IMR-90 (cell line): ENCODE results near the gene TSTD1. TPM values are rescaled to one million over a fixed set of nuclear protein-coding genes. Genes with fewer than 3 reads are reported as not detected.

Experiments
- ATAC-seq: fragments of 200-7000 bp; cut with Tn5 transposase; 2 replicates; pipeline ENCODE4 v1.9.1; 2020; ENCODE audit warnings: low read depth, mild to moderate bottlenecking, moderate library complexity
- BruUV-seq: library from RNA; stranded (reverse); fragments of 400-500 nt; replicated peaks from 2 replicates; lab custom pipeline; 2021; lab: Mats Ljungman, UMichigan
- CTCF ChIA-PET: fragments of 300-600 bp; formaldehyde crosslinking; extraction: SDS; loops from one replicate; lab custom pipeline; 2021; ENCODE audit warnings: antibody characterized with exemption; lab: Yijun Ruan, JAX
- POLR2A ChIA-PET: fragments of 300-600 bp; sonication (Branson Sonifier 250); formaldehyde crosslinking; loops from one replicate; lab custom pipeline; 2022; ENCODE audit warnings: antibody characterized with exemption; ENCODE audit not compliant: unreplicated experiment; lab: Charles Lee
- DNase-seq: peaks from one replicate; pipeline ENCODE4 v3.0.0; 2013
- H2AFZ ChIP-seq: replicated peaks from 2 replicates; pipeline ENCODE3; 2013; ENCODE audit warnings: low read length, mild to moderate bottlenecking; ENCODE audit not compliant: poor library complexity
- H2AK5ac ChIP-seq: 2 replicates; pipeline ENCODE4 v1.6.1; 2013; ENCODE audit warnings: low read depth, low read length, inconsistent platforms
- H2AK9ac ChIP-seq: replicated peaks from 2 replicates; pipeline ENCODE3; 2013; ENCODE audit warnings: mild to moderate bottlenecking, low read depth, low read length, moderate library complexity; ENCODE audit not compliant: poor library complexity
- H2BK120ac ChIP-seq: 2 replicates; pipeline ENCODE4 v1.6.1; 2013; ENCODE audit warnings: low read depth, low read length, inconsistent platforms
- H2BK15ac ChIP-seq: 3 replicates; pipeline ENCODE4 v1.6.1; 2013; ENCODE audit warnings: low read depth, low read length, inconsistent platforms
- H2BK20ac ChIP-seq: 2 replicates; pipeline ENCODE4 v1.6.1; 2013; ENCODE audit warnings: low read depth, mild to moderate bottlenecking, inconsistent platforms, low read length, moderate library complexity
- H2BK5ac ChIP-seq: 2 replicates; pipeline ENCODE4 v1.6.1; 2013; ENCODE audit warnings: mild to moderate bottlenecking, low read depth, low read length, inconsistent platforms; ENCODE audit not compliant: poor library complexity, severe bottlenecking
- H3K14ac ChIP-seq: replicated peaks from 2 replicates; pipeline ENCODE4 v1.6.1; 2013; ENCODE audit warnings: low read depth, low read length, inconsistent platforms
- H3K18ac ChIP-seq: 2 replicates; pipeline ENCODE4 v1.6.1; 2013; ENCODE audit warnings: low read depth, low read length, control low read depth
- H3K23ac ChIP-seq: 2 replicates; pipeline ENCODE4 v1.6.1; 2013; ENCODE audit warnings: low read depth, low read length, inconsistent platforms
- H3K27ac ChIP-seq: 2 replicates; pipeline ENCODE4 v1.5.1; 2013; ENCODE audit warnings: mild to moderate bottlenecking, control low read depth, low read length; ENCODE audit not compliant: insufficient read depth
- H3K27me3 ChIP-seq: 2 replicates; pipeline ENCODE4 v1.6.1; 2013; ENCODE audit warnings: low read length; ENCODE audit not compliant: control insufficient read depth, insufficient read depth
- H3K36me3 ChIP-seq: 2 replicates; pipeline ENCODE4 v1.6.1; 2013; ENCODE audit warnings: low read length, mixed read lengths; ENCODE audit not compliant: control insufficient read depth, insufficient read depth
- H3K4ac ChIP-seq: 2 replicates; pipeline ENCODE4 v1.6.1; 2013; ENCODE audit warnings: low read depth, low read length, inconsistent platforms
- H3K4me1 ChIP-seq: 2 replicates; pipeline ENCODE4 v1.6.1; 2013; ENCODE audit warnings: low read length, mixed read lengths; ENCODE audit not compliant: control insufficient read depth, insufficient read depth
- H3K4me2 ChIP-seq: 2 replicates; pipeline ENCODE4 v1.6.1; 2013; ENCODE audit warnings: low read depth, mild to moderate bottlenecking, control low read depth, low read length, moderate library complexity
- H3K4me3 ChIP-seq: 2 replicates; pipeline ENCODE4 v1.5.1; 2013; ENCODE audit warnings: low read depth, mild to moderate bottlenecking, control low read depth, low read length, moderate library complexity; ENCODE audit not compliant: insufficient read depth
- H3K56ac ChIP-seq: 2 replicates; pipeline ENCODE4 v1.6.1; 2013; ENCODE audit warnings: low read length, inconsistent platforms; ENCODE audit not compliant: insufficient read depth; ENCODE audit errors: extremely low read depth
- H3K79me1 ChIP-seq, 2 experiments: 2 replicates each; pipeline ENCODE4 v1.6.1; 2013; ENCODE audit warnings: low read length in 2 of 2, inconsistent platforms in 1 of 2, low read depth in 1 of 2
- H3K9ac ChIP-seq: 2 replicates; pipeline ENCODE4 v1.6.1; 2013; ENCODE audit warnings: low read depth, low read length, control low read depth
- H3K9me1 ChIP-seq: 2 replicates; pipeline ENCODE4 v1.6.1; 2013; ENCODE audit warnings: low read length, inconsistent platforms; ENCODE audit not compliant: insufficient read depth
- H3K9me3 ChIP-seq: 2 replicates; pipeline ENCODE4 v1.6.1; 2013; ENCODE audit warnings: low read length; ENCODE audit not compliant: control insufficient read depth, insufficient read depth
- H4K20me1 ChIP-seq: 2 replicates; pipeline ENCODE4 v1.6.1; 2013; ENCODE audit warnings: low read length, inconsistent platforms; ENCODE audit not compliant: insufficient read depth
- H4K5ac ChIP-seq: 2 replicates; pipeline ENCODE4 v1.6.1; 2013; ENCODE audit warnings: mild to moderate bottlenecking, low read depth, low read length, control low read depth
- H4K8ac ChIP-seq, 2 experiments: 2 replicates each; pipeline ENCODE4 v1.6.1; 2013; ENCODE audit warnings: low read depth in 2 of 2, low read length in 2 of 2, control low read depth in 1 of 2, inconsistent platforms in 1 of 2
- H4K91ac ChIP-seq: 2 replicates; pipeline ENCODE4 v1.6.1; 2013; ENCODE audit warnings: low read depth, low read length, inconsistent platforms; ENCODE audit not compliant: insufficient read depth
- BHLHE40 ChIP-seq: fragments of 150-350 bp; IDR thresholded peaks from 2 replicates; pipeline ENCODE4 v1.6.1; 2016; ENCODE audit warnings: mild to moderate bottlenecking, low read depth, low read length
- CEBPB ChIP-seq: IDR thresholded peaks from 2 replicates; pipeline ENCODE4 v1.6.1; 2012; ENCODE audit warnings: low read depth, low read length, improper control_type of control experiment
- ELK1 ChIP-seq: fragments of 150-350 bp; IDR thresholded peaks from 2 replicates; pipeline ENCODE4 v1.6.1; 2016; ENCODE audit warnings: low read depth, mild to moderate bottlenecking, low read length, moderate library complexity, borderline replicate concordance
- FOS ChIP-seq: fragments of 150-350 bp; IDR thresholded peaks from 2 replicates; pipeline ENCODE4 v1.6.1; 2016; ENCODE audit warnings: low read depth, low read length
- MAFK ChIP-seq: IDR thresholded peaks from 2 replicates; pipeline ENCODE4 v1.6.1; 2012; ENCODE audit warnings: low read depth, low read length, improper control_type of control experiment
- MAZ ChIP-seq: IDR thresholded peaks from 2 replicates; pipeline ENCODE4 v1.6.1; 2012; ENCODE audit warnings: low read depth, mild to moderate bottlenecking, low read length, improper control_type of control experiment, moderate library complexity, borderline replicate concordance
- MXI1 ChIP-seq: IDR thresholded peaks from 2 replicates; pipeline ENCODE4 v1.6.1; 2012; ENCODE audit warnings: low read depth, mild to moderate bottlenecking, low read length, moderate library complexity, borderline replicate concordance
- POLR2A ChIP-seq: IDR thresholded peaks from 2 replicates; pipeline ENCODE4 v1.6.1; 2012; ENCODE audit warnings: mild to moderate bottlenecking, low read depth, low read length
- RAD21 ChIP-seq: IDR thresholded peaks from 2 replicates; pipeline ENCODE4 v1.6.1; 2012; ENCODE audit warnings: low read length, improper control_type of control experiment
- RFX5 ChIP-seq: IDR thresholded peaks from 2 replicates; pipeline ENCODE4 v1.8.0; 2012; ENCODE audit warnings: low read depth, mild to moderate bottlenecking, low read length, moderate library complexity
- SMC3 ChIP-seq: fragments of 150-350 bp; IDR thresholded peaks from 2 replicates; pipeline ENCODE4 v1.6.1; 2016; ENCODE audit warnings: low read depth, mild to moderate bottlenecking, antibody characterized with exemption, low read length, moderate library complexity
- USF2 ChIP-seq: fragments of 150-350 bp; IDR thresholded peaks from 2 replicates; pipeline ENCODE4 v1.6.1; 2017; ENCODE audit warnings: mild to moderate bottlenecking, antibody characterized with exemption, low read length, low read depth
- WGBS, 2 experiments: methylation state at CpG; one replicate each; pipeline versions ENCODE4 v1.1.5 to v1.1.7; 2013; ENCODE audit warnings: missing lambda C conversion rate in 2 of 2; ENCODE audit not compliant: insufficient read length in 1 of 2; ENCODE audit errors: extremely low coverage in 2 of 2; 5-methylcytosine and 5-hydroxymethylcytosine counted together
- dilution Hi-C: fragments of 300-500 bp; cut with HindIII; formaldehyde crosslinking; loops from one replicate; pipeline ENCODE4 v1.14.3; 2018; ENCODE audit warnings: low sequenced_read_pairs; ENCODE audit not compliant: unreplicated experiment
- in situ Hi-C: fragments of 300-500 bp; cut with MboI; formaldehyde crosslinking; loops from 3 replicates; pipeline ENCODE4 v1.14.3; 2019; ENCODE audit warnings: low sequenced_read_pairs, inconsistent platforms, mixed read lengths
- intact Hi-C: fragments of 100-400 bp; cut with micrococcal nuclease; formaldehyde crosslinking; loops from 2 replicates; pipeline ENCODE4 v1.10.0; 2022
- polyA plus RNA-seq, 3 experiments: library from polyadenylated mRNA; depleted of rRNA; stranded (reverse); fragments of >200 nt; gene quantifications; 2 replicates each; pipeline ENCODE4 v1.2.3, GENCODE V29; 2012; ENCODE audit warnings: low replicate concordance in 1 of 3
- total RNA-seq: library from RNA; depleted of rRNA; stranded (reverse); fragments of >200 nt; gene quantifications from 2 replicates; pipeline ENCODE4 v1.2.3, GENCODE V29; 2012

The TSTD1 gene
- total and polyA plus RNA-seq, 2 of the 4 experiments (the other 2 are of a cell fraction) = 0.21 TPM; not detected in 1

DNA sequence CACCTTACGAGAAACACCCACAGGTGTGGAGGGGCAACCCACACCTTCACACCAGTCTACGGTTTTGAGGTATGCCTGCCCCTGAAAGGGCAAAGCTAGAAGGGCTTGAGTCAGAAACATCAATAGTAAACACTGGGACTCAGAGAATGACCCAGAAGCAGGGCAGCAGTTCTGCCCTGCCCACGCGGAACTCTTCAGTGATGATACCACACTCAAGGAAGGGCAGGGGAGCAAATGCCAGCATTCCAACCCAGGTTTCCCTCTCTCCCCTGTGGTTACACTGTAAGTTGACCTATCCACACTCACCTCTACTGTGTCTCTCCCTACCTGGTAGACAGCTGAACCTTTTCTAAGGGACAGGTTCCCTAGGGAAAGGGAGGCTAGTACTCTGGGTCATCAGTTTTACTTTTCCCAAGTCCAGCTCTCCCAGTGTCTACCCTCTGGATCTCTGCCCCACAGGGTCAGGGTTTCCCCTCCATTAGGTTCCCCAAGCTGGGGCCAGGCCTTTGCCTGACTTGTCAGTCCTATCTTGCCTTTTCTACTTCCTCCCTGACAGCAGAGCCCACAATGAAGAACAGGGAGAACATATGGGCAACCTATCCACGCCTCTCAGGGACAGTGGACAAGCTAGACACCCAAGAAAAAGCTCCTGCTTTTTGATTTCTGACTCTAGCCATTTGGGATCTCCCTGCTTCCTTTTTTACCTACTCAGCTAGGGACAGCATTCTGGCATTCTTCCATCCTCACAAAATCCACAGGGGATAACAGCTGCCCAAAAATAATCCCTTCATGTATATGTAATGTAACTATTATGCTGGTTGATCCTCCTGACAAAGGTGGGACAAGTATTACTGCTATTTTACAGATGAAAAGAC lies 20.8 kb downstream of the TSTD1 start:
- Histone ChIP-seq H4K8ac (no peak overlapping the region), H3K14ac (no peak overlapping the region), H3K23ac (no peak overlapping the region), H3K9me1 (peaks cover 10% of the 10 kb centered on the region), H2AK5ac (no peak overlapping the region), H3K79me1 (no peaks in the 10 kb centered on the region), H4K20me1 (no peaks in the 10 kb centered on the region), H4K91ac (no peak overlapping the region), H3K27me3 (peaks cover 28% of the 10 kb centered on the region), H2AFZ (no peak overlapping the region), H3K4ac (no peak overlapping the region), H3K56ac (no peak overlapping the region), H2BK15ac (no peak overlapping the region), H3K4me2 (no peak overlapping the region), H4K5ac (no peak overlapping the region), H2AK9ac (peak overlapping the region; percentile 50), H2BK5ac (no peak overlapping the region), H2BK20ac (no peak overlapping the region), H3K18ac (no peak overlapping the region), H3K36me3 (no peaks in the 10 kb centered on the region), H3K4me3 (no peak overlapping the region), H3K9me3 (no peaks in the 10 kb centered on the region), H2BK120ac (no peak overlapping the region), H3K27ac (no peak overlapping the region), H3K4me1 (peaks cover 9% of the 10 kb centered on the region), H3K9ac (no peak overlapping the region)
- 80% methylated on average over 2 of the region's 5 CpGs; no CpG with 5 or more reads in 1 of the 2 experiments for WGBS, 2 experiments
- no peak for DNase-seq
- ChIA-PET POLR2A (no interaction called here), CTCF (interaction anchor here (0.6 kb wide), 1 partner anchor 1012 kb away, joined by 8 read pairs; no protein-coding TSS in a partner anchor)
- in situ Hi-C loops = no loop called here
- intact Hi-C loops = no loop called here
- no peak for ATAC-seq
- dilution Hi-C loops = no loop called here
- no peak for TF ChIP-seq MAFK
- TF ChIP-seq ELK1 = no peak
- no peak for TF ChIP-seq USF2
- no peak for TF ChIP-seq BHLHE40
- TF ChIP-seq POLR2A = no peak
- TF ChIP-seq RFX5 = no peak
- TF ChIP-seq CEBPB = no peak
- no peak for TF ChIP-seq MXI1
- no peak for TF ChIP-seq SMC3
- no peak for TF ChIP-seq FOS
- no peak for TF ChIP-seq RAD21
- no peak for TF ChIP-seq MAZ
- no TSS peak for BruUV-seq
